NCI-H748 treated with DMSO at 0.1 percent for 48 hours (cell line): ENCODE measurements around the gene LHFPL2.
A peak's percentile ranks its signal among the peaks of the same experiment; 100 is the strongest.

Experiments
- DNase-seq: peaks from one replicate; lab custom pipeline; 2025; lab: John Stamatoyannopoulos, UW

The LHFPL2 gene

DNA sequence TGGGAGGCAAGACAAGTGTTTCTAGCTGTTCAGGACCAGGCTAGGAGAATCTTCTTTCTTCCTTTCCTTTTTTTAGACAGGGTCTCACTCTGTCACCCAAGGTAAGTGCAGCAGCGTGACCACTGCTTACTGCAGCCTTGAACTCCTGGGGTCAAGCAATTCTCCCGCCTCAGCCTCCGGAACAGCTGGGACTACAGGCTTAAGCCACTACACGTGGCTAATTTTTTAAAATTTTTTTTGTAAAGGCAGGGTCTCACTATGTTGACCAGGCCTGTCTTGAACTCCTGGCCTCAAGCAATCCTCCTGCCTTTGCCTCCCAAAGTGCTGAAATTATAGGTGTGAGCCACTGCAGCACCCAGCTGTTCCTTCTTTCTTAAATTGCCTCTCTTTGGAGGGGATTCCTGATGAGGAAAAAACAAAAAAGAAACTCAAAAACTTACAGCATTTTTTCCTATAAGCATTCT is 53.1 kb downstream of the LHFPL2 start:
- no peak for DNase-seq

DNA sequence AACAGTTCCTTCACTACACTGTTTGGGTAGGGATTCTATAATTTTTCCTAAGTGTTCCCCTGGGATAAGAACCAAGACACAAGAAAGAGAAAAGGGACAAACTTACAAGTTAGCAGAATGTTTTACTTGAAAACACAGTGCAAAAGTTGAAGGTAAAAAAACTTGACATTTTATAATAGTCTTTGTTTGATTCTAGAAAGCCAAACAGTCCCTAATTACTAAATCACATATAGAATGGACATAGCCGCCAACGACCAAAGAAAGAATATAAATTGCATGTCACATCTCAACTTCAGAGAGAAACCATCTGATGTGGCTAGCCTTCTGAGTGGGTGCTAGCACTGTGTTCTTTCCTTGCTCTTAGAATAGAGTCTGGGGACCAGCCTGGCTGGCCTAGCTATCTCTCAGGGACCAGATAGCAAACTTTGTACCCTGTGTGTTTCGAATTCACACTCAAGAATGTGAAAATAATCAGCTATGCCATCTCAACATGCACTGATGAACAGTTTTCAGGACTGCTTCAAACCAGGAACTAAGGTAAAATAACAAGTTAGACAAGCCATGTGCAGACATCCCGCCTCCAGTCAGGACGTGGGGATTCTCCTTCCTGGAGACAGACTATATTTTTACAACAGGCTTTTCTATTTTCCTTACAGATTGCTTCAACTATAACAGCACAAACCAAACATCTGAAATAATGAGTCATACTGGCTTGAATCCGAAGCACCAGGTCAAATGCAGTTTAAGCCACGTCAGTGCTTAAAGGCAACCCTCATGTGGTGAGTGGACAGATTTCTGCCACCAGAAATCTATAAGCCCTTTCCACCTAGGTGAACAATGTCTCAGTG is 53.7 kb downstream of the LHFPL2 start:
- no peak for DNase-seq

DNA sequence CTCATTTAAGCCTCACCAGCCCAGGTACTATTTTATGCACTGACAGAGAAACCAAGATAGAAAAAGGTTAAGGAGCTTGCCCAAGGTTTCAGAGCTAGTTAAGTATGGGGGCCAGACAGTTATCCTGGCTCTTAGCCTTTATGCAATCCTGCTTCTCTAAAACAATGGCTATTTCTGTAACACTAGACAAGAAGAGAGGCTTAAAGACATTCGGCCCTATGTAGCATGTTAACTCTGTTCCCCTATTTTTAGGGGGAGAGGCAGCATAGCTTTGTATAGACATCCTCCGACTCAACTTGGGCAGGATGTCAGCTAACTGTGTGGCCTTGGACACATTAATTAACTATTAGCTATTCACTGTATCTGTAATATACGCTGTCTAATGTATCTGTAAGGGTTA is 54.6 kb downstream of the LHFPL2 start:
- DNase-seq: no peak

DNA sequence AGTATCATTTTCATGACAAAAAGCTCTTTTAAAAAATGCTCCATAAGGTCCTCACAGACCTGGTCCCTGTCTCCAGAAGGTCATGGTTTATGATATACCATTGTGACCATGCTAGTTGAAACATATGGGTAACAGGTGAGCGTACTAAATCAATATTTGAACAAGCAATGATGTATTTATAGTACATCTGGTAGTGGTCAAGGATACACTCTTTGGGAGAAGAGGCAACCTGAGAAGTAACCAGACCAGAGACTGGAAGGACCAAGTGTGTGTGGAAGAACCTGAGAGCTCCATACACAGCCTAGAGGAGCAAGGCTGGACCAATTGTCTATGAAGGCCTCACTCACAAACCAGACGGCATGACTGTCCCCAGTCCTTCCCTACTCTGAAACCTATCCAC is 55.1 kb downstream of the LHFPL2 start:
- no peak for DNase-seq

DNA sequence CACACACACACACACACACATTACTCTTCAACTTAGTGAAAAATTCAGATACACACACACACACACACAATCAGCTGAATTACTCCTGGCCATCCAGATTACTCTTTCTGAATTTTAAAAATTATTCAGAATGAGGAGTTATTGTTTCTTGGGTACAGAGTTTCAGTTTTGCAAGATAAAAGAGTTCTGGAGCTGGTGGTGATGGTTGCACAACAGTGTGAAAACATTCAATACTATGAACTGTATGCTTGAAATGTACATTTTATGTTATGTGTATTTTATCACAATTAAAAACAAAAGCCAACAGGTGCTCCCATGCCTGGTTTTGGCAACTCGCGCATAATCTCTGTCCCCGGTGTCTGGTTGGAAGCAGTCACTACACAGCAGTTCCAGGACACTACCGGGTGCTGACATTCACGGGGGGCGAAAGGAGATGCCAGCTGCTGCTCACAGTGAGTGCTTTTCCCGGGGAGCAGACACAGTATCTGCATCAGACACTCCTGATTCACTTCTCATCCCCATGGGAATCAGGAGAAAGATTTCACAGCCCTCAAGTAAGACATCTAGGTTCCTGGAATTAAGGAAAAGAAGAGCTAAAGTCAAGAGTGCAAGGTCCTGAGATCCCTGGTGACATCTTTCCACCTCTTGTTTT is 55.7 kb downstream of the LHFPL2 start:
- no peak for DNase-seq

DNA sequence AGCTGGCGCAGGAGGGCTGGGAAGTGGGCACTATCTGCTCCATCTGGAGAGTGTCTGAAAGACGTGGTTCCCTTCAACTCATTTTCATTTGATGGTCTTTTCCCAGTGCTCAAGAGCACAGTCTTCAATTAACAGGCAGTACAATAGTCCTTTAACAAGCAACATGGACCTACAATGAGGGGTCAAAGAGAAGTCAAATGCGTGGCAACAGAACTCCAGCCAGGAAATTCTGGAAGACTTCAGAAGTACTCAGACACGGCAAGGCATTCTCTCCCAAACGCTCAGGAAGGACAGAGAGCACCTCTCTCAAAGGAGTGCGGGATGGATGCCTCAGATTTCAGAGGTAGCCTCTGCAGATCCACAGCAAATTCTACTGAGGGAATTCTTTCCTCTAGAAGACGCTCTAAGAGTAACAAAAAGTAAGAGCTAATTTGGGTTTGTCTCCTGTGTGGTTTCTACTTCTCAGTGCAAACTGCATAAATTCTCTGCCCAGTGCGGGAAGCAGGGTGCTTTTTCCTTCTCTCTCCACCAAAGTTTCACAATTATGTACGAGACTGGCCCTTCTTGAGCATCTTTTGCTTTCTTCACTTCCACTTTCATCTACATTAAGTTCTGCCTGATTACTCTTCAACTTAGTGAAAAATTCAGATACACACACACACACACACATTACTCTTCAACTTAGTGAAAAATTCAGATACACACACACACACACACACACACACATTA is 56.4 kb downstream of the LHFPL2 start:
- DNase-seq: no peak

DNA sequence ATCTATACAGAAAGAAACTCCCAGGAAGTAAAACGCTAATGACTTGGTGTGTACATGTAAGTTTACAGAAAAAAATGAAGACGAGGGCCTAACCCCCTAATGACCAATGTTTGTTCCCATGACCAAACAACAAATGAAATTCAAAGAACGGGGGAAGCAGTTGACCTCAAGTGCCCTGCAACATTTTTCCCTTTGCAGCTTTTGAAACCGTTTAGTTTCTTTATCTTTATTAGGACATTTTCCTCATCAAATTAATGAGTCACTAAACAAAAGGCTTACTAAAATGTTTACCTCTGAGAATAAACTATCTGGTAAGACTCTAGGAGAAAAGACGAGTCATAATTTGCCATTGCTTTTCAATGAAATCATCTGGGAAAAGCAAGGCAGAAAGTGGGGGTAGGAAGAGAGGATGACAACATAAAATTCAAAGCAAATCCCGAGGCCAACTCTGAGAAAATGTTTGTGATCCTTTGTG is 57.4 kb downstream of the LHFPL2 start:
- DNase-seq: no peak

DNA sequence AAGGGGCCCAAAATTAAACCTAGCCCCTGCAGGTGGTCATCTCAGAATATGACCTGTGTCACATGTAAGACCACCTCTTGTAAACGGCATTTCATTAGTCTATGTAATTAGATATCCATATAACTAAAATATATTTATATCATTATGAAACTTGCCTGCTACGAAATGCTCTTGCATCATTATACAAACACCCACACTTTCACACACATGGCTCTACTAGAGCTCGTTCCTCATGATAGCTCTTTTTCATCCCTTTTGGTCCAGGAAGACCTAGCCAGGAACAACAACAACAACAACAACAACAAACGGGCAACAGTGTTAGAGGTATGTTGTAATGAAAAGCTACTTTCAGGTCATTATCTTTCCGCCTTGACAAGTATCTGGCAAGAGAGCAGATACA is 58.6 kb downstream of the LHFPL2 start:
- DNase-seq: no peak

DNA sequence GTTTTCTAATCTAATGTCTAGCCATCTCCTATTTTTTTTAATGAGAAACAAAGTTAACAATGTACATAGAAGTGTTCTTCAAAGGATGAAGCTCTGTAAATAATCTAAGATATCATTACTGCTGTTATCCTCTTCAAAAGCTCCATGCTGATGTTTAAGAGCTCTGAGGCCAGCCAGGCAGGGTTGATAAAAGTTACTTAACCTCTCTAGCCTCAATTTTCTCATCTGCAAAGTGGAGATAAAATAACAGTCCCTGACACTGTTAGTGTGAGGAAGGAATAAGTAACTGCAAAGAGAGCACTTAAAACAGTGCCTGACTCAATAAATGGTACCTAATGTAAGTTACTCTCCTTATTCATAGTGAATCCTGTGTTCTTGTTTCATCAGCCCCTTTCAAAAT is 60.1 kb downstream of the LHFPL2 start:
- no peak for DNase-seq

DNA sequence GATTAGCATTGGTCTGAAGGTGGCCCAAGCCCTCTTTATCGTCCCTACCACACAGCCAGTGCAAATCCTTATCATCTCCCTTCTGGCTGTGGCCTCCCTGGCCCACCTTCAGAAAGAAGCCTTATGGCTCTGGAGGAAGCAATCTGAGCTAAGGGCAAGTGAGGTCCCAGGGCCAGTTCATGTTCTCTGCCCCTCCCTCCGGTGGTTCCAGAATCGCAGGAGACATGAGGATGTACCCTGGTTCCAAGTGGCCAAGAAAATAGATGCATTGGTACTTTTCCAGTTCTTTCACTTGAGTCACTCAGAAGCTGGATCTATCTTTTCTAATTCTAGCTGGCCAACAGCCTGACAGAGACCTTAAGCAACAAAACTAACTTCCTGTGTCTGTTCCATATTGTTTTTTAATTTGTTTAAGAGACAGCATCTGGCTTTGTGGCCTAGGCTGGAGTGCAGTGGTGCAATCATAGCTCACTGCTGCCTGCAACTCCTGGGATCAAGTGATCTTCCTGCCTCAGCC is 60.7 kb downstream of the LHFPL2 start:
- no peak for DNase-seq

DNA sequence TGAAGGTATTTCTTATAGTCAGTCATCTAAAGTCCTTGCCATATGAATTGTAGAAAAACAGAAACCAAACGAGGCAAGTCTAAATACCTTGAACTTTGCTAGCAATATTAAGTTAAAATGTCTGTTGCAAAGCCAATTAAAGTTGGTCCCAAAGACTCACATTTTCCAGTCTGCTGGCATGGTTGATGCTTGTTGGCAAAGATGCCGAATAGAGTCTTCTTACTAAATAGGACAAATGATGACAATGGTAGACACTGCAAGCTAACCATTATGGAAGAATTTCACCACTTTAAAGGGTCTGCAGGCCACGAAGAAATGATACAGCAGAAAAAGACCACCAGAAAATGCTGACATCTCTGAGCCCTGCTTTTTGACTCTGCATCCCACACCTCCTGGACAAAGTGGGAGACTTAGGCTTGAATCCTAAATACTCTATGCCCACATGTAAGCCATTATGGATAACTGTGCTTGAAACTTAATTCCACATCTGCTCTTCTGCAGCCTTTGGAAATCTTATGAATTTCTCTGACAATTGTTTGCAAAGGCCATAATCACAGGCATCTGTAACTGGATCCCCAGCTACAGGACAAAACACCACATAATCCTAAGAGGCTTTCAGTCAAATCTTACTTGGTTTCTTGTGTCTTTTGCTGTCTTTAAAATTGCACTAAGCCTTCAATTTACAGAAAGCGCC is 61.3 kb downstream of the LHFPL2 start:
- no peak for DNase-seq

DNA sequence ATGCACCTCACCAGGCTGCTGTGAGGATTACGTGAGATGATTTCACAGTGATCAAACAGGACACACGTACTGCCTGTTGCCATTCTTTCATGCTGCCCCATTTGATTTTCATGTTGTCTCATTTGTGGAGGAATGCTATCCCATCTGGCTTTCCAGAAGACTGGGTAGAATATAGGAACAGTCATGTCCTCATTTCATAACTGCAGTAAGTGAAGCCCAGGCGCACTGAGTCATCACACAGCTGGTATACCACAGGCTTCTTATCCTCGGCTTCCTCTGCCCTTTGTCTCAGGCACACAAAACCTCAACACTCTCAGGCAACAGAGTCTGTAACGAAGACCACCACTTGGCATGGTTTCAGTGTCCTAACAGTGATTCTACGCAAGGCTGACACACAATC is 62.3 kb downstream of the LHFPL2 start:
- no peak for DNase-seq

DNA sequence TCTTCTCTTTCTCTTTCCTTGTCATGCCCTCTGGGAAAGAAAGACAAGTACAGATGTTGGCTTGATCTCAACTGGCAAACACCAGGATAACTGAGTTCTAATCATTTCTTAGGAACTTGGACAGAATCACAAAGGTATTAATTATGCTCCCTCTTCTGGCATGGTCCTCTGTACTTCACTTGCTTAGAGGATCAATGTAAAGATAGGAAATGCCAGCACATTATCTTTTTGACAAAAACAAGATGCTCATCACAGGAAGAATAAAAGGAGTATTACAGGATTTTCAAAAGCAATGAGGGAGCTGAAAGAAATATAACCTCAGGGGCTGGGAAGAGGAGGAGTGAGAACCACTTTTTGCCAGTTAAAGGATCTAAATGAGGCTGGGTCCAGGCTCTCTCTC is 70.6 kb downstream of the LHFPL2 start:
- DNase-seq: no peak

DNA sequence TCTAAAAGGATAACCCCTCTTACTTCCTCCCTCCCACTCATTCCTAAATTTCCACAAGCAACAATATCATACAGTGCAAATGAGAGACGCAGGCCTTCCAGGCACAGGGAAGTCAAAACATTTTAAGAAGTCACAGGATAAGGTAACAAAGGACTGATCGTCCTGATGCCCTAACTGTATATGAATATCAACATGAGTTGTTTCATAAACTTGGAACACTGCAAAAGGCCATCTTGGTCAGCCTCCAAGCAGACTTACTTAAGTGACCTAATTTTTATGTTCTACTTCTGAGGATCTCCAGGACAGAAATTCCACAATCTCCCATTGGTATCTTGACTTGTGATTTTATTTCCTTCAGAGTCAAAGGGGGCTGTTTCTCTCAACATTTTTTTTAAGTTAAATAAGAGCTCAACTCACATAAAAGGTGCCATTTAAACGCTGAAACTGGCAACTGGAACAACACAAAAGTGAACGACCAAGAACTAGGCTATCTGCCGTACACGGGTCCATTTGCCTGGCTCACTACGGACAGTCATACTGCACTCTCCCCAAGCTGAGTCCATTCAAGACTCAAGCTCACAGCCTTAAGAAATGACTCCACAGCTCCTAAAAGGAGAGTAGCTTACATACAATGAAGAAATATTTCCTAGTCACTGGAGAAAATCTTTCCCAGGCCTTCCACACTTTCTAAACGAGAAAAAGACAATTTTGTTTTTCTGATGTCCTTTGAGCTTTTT is 71.3 kb downstream of the LHFPL2 start:
- no peak for DNase-seq

DNA sequence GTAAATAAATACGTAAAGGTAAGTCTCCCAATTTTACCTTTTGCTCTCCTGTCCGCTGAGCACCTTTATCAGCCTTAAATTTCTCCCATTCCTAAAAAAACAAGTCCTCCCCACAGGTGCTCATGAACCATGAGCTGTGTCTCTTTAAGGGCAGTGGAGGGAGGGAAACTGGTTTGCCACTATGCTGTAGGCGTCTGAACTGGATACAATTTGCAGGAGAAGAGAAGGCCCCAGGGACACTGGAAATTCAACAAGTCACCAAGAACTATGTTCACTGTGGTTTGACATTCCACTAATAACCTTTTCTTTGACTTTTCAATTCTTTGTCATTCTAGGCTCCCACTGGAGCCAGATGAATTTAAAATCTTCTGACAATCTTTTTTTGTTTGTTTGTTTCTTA is 72.2 kb downstream of the LHFPL2 start:
- no peak for DNase-seq

DNA sequence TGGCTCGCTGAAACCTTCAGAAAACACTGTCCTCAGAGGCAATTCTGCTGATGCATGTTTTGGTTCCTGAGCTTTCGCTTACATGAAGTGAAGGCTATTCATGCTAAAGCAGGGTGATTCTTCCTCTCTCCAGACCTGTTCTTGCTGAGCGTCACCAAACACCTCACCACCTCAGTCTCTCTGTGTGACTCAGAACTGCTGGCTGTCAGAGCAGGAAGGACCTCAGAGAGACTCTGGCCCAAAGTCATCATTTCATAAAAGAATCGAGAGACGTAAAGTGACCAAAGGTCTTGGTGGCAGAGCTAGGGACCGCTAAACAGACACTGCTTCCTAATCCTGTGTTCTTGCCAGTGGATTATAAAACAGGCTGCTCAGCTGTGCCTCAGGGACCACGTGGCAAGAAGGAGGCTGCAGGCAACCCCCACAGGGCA is 73.8 kb downstream of the LHFPL2 start:
- no peak for DNase-seq

DNA sequence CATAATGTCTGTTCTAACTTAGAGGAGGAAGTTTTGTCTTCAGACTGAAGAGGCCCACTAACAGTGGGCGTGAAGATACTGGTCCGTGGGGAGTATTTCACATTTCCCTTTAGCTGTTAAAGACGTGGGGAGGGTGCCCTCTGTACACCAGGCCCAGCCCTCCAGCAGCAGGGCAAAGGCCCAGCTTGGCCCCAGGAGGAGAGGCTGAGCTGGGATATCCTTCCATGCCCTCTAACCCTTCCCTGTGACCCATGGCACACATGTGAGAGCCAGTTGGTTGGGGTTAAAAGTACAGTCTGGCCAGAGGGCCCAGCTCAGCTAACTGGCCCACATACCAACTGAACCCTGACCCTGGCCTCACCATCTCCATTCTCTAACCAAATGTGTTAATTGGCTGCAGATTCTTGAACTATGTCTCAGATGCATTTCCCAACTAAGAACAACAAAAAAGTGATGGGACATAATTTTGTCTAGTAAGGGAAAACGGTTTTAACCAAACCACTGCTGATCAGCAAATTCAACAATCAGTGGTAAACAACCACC is 74.4 kb downstream of the LHFPL2 start:
- no peak for DNase-seq

DNA sequence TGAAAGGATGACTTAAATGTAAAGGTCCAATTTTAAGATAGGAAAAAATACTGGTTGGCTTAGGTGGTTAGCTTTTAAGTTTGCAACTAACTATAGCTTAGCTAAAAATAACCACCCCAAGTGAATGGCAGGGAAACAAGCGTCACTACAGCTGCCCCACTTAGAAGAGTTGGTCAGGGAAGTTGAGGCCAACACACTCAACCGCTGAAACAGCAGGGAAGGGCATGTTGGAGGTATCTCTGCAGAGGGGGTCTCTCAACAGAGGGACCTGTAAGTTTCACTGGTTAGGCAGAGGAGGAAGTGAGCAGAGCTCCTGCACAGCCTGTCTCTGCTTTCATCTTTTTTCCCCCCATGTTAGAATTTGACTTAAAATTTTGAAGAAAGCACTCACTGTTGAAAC is 75.3 kb downstream of the LHFPL2 start:
- no peak for DNase-seq

DNA sequence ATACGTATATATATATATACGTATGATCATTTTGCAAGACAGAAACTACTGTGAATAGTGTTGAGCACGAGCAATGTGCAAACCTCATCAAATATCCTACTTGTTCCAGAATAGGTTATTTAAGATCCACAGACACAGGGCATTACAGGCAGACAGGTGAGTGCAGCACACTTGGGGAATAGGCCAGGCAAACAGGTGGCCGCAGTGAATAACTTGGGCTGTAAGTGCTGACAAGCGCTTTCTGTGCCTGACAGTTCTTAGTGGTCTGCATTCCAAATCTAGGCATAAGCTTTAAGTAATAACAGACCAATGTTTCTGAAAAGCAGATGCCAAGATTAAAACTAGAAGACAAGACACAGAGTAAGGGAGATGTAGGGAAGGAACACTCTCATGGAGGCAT is 77.9 kb downstream of the LHFPL2 start:
- DNase-seq: no peak

DNA sequence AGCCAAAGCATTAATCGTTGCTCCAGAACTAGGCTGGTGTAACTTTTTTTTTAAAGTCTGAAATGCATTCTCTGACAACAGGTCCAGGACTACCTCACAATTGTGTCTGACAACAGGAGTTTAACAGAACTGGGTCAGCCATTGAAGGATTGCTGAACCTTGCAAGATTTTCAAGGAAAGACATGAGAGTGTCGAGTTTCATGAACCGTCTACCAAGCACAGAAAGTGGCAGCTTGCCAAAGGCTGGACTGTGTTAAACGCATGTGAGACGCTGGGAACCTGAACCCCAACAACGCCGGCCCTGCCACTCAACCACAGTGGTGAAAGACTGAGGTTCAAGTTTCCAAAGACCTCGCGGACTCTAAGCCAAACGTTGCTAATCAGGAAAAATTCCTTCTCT is 79.1 kb downstream of the LHFPL2 start:
- peak; percentile 53 for DNase-seq

DNA sequence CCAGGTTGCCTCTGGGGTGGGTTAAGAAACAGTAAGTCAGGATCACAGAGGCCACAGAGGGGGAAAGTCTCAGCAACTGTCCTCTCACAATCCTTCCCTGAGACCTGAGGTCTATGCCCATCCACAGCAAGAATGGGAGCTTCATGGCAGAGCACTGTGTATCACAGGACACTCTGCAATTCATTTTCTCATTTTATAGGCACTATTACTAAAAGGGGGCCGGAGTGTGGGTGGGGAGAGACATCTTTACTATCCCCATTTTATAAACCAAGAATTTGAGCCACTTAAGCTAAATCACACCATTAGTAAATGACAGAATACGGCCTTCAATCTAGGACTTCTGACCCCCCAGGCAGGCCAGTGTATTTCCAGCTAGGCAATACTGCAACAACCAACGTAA is 79.9 kb downstream of the LHFPL2 start:
- no peak for DNase-seq
